ENCODE results near the gene SYT17. TPM values are rescaled to one million over a fixed set of nuclear protein-coding genes. Genes with fewer than 3 reads are reported as not detected.

The SYT17 gene
- total and polyA plus RNA-seq, 2 experiments from 2014 or later = 0.32 to 1.5 TPM

- no peak for DNase-seq (ENCODE audit: low read depth in 1 of 2, low spot score in 1 of 2)
- Histone ChIP-seq H3K36me3 (no peaks in the 10 kb centered on the region), H3K9me3 (ENCODE audit: low read depth) (no peaks in the 10 kb centered on the region), H3K27ac (no peak overlapping the region), H3K27me3 (no peaks in the 10 kb centered on the region), H3K4me1 (ENCODE audit: low read depth) (no peaks in the 10 kb centered on the region), H3K4me3 (no peak overlapping the region)
- TF ChIP-seq, protein P1, sequence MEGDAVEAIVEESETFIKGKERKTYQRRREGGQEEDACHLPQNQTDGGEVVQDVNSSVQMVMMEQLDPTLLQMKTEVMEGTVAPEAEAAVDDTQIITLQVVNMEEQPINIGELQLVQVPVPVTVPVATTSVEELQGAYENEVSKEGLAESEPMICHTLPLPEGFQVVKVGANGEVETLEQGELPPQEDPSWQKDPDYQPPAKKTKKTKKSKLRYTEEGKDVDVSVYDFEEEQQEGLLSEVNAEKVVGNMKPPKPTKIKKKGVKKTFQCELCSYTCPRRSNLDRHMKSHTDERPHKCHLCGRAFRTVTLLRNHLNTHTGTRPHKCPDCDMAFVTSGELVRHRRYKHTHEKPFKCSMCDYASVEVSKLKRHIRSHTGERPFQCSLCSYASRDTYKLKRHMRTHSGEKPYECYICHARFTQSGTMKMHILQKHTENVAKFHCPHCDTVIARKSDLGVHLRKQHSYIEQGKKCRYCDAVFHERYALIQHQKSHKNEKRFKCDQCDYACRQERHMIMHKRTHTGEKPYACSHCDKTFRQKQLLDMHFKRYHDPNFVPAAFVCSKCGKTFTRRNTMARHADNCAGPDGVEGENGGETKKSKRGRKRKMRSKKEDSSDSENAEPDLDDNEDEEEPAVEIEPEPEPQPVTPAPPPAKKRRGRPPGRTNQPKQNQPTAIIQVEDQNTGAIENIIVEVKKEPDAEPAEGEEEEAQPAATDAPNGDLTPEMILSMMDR (IDR thresholded peaks at IDR 0.05; ENCODE audit: low read depth, low read length) = no peak
Observed at GRCh38 chr16:19278403-19278802, 110.4 kb downstream of the SYT17 start.

GRCh38 chr16:19281246-19281645, 113.2 kb downstream of the SYT17 start:
- Histone ChIP-seq H3K4me3 (no peak overlapping the region), H3K9me3 (ENCODE audit: low read depth) (no peaks in the 10 kb centered on the region), H3K36me3 (no peaks in the 10 kb centered on the region), H3K27ac (no peak overlapping the region), H3K27me3 (no peaks in the 10 kb centered on the region), H3K4me1 (ENCODE audit: low read depth) (no peaks in the 10 kb centered on the region)
- TF ChIP-seq, protein P1 (IDR thresholded peaks at IDR 0.05; ENCODE audit: low read depth, low read length) = no peak
- no peak for DNase-seq (ENCODE audit: low read depth in 1 of 2, low spot score in 1 of 2)

- Histone ChIP-seq H3K4me3 (no peak overlapping the region), H3K27me3 (no peaks in the 10 kb centered on the region), H3K27ac (no peak overlapping the region), H3K4me1 (ENCODE audit: low read depth) (no peaks in the 10 kb centered on the region), H3K9me3 (ENCODE audit: low read depth) (no peaks in the 10 kb centered on the region), H3K36me3 (no peaks in the 10 kb centered on the region)
- TF ChIP-seq, protein P1 (IDR thresholded peaks at IDR 0.05; ENCODE audit: low read depth, low read length) = no peak
- DNase-seq (ENCODE audit: low read depth in 1 of 2, low spot score in 1 of 2) = no peak
Observed at GRCh38 chr16:19282101-19282500, 114.1 kb downstream of the SYT17 start.

- no peak for DNase-seq (ENCODE audit: low read depth in 1 of 2, low spot score in 1 of 2)
- TF ChIP-seq, protein P1 (IDR thresholded peaks at IDR 0.05; ENCODE audit: low read depth, low read length) = no peak
- Histone ChIP-seq H3K4me3 (no peak overlapping the region), H3K27me3 (no peaks in the 10 kb centered on the region), H3K36me3 (no peaks in the 10 kb centered on the region), H3K9me3 (ENCODE audit: low read depth) (no peaks in the 10 kb centered on the region), H3K27ac (no peak overlapping the region), H3K4me1 (ENCODE audit: low read depth) (no peaks in the 10 kb centered on the region)
Observed at GRCh38 chr16:19283637-19284036, 115.6 kb downstream of the SYT17 start.

GRCh38 chr16:19284207-19284606, 116.2 kb downstream of the SYT17 start:
- Histone ChIP-seq H3K4me1 (ENCODE audit: low read depth) (no peaks in the 10 kb centered on the region), H3K9me3 (ENCODE audit: low read depth) (no peaks in the 10 kb centered on the region), H3K27me3 (no peaks in the 10 kb centered on the region), H3K27ac (no peak overlapping the region), H3K36me3 (no peaks in the 10 kb centered on the region), H3K4me3 (no peak overlapping the region)
- DNase-seq (ENCODE audit: low read depth in 1 of 2, low spot score in 1 of 2) = no peak
- TF ChIP-seq, protein P1 (IDR thresholded peaks at IDR 0.05; ENCODE audit: low read depth, low read length) = no peak

- H3K4me3 ChIP-seq = no peak within 1 kb of the TSS
- DNase-seq (ENCODE audit: low read depth in 1 of 2, low spot score in 1 of 2) = no peak
- no peaks in the 10 kb centered on the region for H3K9me3 ChIP-seq (ENCODE audit: low read depth)
- H3K4me1 ChIP-seq (ENCODE audit: low read depth) = no peaks in the 10 kb centered on the region
- no peaks in the 10 kb centered on the region for H3K36me3 ChIP-seq
- TF ChIP-seq, protein P1 (IDR thresholded peaks at IDR 0.05; ENCODE audit: low read depth, low read length) = no peak
- H3K27ac ChIP-seq = no peak within 1 kb of the TSS
- no peaks in the 10 kb centered on the region for H3K27me3 ChIP-seq
Observed at GRCh38 chr16:19285431-19285830, 117.4 kb downstream of the SYT17 start, which contains the start of gene CLEC19A. Gene CLEC19A, plus strand, starts transcription at chr16:19285731. Its CDS starts 121 bp downstream, at chr16:19285852.

Data from cardiac muscle cell (in vitro differentiated cells and primary cell).